ENCODE data around the gene RGS3. TPM values are rescaled to one million over a fixed set of nuclear protein-coding genes. Genes with fewer than 3 reads are reported as not detected.

Gene RGS3
- total RNA-seq, 2 experiments from 2014 or later, result 57.1 to 76.4 TPM

GRCh38 chr9:113535756-113536155 is 72.2 kb downstream of the RGS3 start:
- no peak for ATAC-seq
- Mint-ChIP-seq H3K4me3 (no peak overlapping the region), H3K4me1 (no peaks in the 10 kb centered on the region), H3K27ac (no peak overlapping the region), H3K36me3 (peaks cover 23% of the 10 kb centered on the region), H3K9me3 (ENCODE audit: low read depth) (no peaks in the 10 kb centered on the region), H3K27me3 (no peaks in the 10 kb centered on the region)
- CTCF ChIA-PET, result no interaction called here
- DNase-seq, result no peak

DNA sequence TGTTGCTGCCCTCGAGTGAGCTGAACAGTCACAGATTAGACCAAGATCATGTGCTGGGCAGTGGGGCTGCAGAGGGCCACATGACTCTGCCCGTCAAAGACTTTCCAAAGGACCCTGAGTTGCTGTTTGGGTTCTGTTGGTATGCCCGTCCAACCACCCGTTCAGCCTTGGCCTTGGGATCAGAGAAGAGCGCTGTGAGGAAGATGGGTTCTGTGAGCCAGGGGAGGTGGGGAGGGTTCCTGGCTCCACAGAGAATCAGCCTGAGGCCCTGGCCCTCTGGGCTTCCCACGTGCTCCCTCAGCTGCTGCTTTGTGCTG is 72.6 kb downstream of the RGS3 start:
- Mint-ChIP-seq H3K9me3 (ENCODE audit: low read depth) (no peaks in the 10 kb centered on the region), H3K36me3 (peaks cover 22% of the 10 kb centered on the region), H3K27ac (no peak overlapping the region), H3K27me3 (no peaks in the 10 kb centered on the region), H3K4me3 (no peak overlapping the region), H3K4me1 (no peaks in the 10 kb centered on the region)
- CTCF ChIA-PET, result interaction anchor here (0.7 to 1.5 kb wide), 2 partner anchors 9 to 67 kb away, joined by 3 read pairs; no protein-coding TSS in a partner anchor
- DNase-seq (no peak), ATAC-seq (no peak)

- no peak for DNase-seq
- no peak for ATAC-seq
- Mint-ChIP-seq H3K27me3 (no peaks in the 10 kb centered on the region), H3K36me3 (peaks cover 22% of the 10 kb centered on the region), H3K4me1 (no peaks in the 10 kb centered on the region), H3K9me3 (ENCODE audit: low read depth) (no peaks in the 10 kb centered on the region), H3K4me3 (no peak overlapping the region), H3K27ac (no peak overlapping the region)
- CTCF ChIA-PET, result interaction anchor here (0.5 to 1.5 kb wide), 3 partner anchors 9 to 171 kb away, joined by 3 read pairs; no protein-coding TSS in a partner anchor
Observed at GRCh38 chr9:113536483-113537228, 73.1 kb downstream of the RGS3 start.

DNA sequence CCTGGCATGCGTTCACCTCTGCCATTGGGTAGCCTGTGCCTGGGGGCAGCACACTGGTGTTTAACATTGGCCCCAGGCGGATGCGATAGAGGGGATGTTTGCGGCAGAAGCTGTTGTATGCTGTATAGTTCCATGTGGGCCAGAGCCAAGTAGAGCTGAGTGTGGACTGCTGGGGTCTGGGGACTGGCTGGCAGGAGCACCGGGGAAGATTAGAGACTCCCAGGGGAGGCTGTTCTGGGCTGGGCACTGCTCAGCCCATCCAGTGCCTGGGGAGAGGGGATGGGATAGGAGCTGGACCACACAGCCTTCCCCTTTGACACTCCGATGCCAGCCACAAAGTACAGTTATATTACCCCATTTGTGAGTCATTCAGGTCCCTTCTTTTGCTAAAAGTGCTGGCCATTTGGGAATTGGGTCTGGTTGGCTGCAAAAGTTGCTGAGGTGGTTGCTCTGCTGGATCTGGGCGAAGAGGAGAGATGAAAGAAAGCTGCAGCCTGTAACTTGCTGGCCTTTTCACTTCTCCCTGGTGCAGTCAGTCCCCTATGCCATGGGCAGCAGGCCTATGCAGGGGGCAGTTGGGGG is 73.8 kb downstream of the RGS3 start:
- Mint-ChIP-seq H3K9me3 (ENCODE audit: low read depth) (no peaks in the 10 kb centered on the region), H3K4me1 (no peaks in the 10 kb centered on the region), H3K27me3 (no peaks in the 10 kb centered on the region), H3K27ac (no peak overlapping the region), H3K36me3 (peaks cover 20% of the 10 kb centered on the region), H3K4me3 (no peak overlapping the region)
- CTCF ChIA-PET, result interaction anchor here (0.5 to 1.5 kb wide), 2 partner anchors 8 to 172 kb away, joined by 3 read pairs; no protein-coding TSS in a partner anchor
- DNase-seq, result no peak
- ATAC-seq, result no peak

DNA sequence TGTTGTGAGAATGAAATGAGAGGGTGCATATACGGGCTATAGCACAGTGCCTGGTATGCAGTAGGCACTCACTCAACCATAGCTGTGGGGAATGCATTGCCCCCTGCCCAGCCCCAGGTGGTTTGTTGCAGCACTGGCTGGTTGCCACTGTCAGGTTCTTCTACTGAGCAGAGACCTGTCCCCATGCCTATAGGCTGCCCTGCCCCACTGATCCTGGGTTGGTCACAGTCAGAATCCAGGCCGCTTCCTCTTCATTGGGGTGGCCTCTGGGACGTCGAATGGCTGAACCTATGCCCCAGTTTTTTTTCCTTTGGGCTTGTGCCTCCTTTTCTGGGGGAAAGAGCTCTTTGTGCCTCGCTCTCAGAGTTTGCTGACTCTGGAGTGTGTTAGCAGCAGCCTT is 74.6 kb downstream of the RGS3 start:
- ATAC-seq (no peak), DNase-seq (no peak)
- H3K4me1 Mint-ChIP-seq, result no peaks in the 10 kb centered on the region
- H3K27me3 Mint-ChIP-seq, result no peaks in the 10 kb centered on the region
- H3K9me3 Mint-ChIP-seq (ENCODE audit: low read depth), result no peaks in the 10 kb centered on the region
- no peak overlapping the region for H3K27ac Mint-ChIP-seq
- CTCF ChIA-PET, result interaction anchor here (1.0 kb wide), 1 partner anchor 11 kb away, joined by 3 read pairs; no protein-coding TSS in a partner anchor
- no peak overlapping the region for H3K4me3 Mint-ChIP-seq
- peaks cover 21% of the 10 kb centered on the region for H3K36me3 Mint-ChIP-seq

- no peak overlapping the region for H3K27ac Mint-ChIP-seq
- H3K4me3 Mint-ChIP-seq, result no peak overlapping the region
- DNase-seq (no peak), ATAC-seq (no peak)
- H3K4me1 Mint-ChIP-seq, result no peaks in the 10 kb centered on the region
- H3K36me3 Mint-ChIP-seq, result peaks cover 25% of the 10 kb centered on the region
- no peaks in the 10 kb centered on the region for H3K27me3 Mint-ChIP-seq
- no peaks in the 10 kb centered on the region for H3K9me3 Mint-ChIP-seq (ENCODE audit: low read depth)
- CTCF ChIA-PET, result interaction anchor here (1.0 kb wide), 1 partner anchor 10 kb away, joined by 3 read pairs; no protein-coding TSS in a partner anchor
Observed at GRCh38 chr9:113538701-113539430, 75.3 kb downstream of the RGS3 start.

DNA sequence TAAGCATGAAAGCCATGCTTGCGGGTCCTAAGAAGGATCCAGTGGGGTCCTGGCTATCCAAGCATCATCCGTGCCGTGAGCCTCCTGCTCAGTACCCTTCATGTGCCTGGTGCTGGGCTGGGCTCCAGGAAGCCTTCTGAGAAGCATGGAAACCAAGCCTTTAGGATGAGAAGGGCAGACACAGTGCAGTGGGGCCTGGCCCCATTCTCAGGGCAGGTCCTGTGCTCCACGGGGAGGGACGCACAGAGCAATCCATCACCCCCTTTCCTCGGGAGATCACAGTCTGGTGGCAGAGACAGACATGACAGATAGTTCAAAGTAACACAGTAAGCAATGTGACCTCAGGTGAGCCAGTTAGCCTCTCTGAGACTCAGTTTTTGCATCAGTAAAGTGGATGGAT is 76.9 kb downstream of the RGS3 start:
- no peak for ATAC-seq
- no peaks in the 10 kb centered on the region for H3K4me1 Mint-ChIP-seq
- peaks cover 26% of the 10 kb centered on the region for H3K36me3 Mint-ChIP-seq
- CTCF ChIA-PET, result no interaction called here
- H3K27me3 Mint-ChIP-seq, result no peaks in the 10 kb centered on the region
- DNase-seq, result no peak
- H3K27ac Mint-ChIP-seq, result no peak overlapping the region
- no peak overlapping the region for H3K4me3 Mint-ChIP-seq
- no peaks in the 10 kb centered on the region for H3K9me3 Mint-ChIP-seq (ENCODE audit: low read depth)

- no peak overlapping the region for H3K27ac Mint-ChIP-seq
- H3K4me3 Mint-ChIP-seq, result no peak overlapping the region
- peaks cover 28% of the 10 kb centered on the region for H3K36me3 Mint-ChIP-seq
- H3K4me1 Mint-ChIP-seq, result peaks cover 5% of the 10 kb centered on the region
- H3K9me3 Mint-ChIP-seq (ENCODE audit: low read depth), result no peaks in the 10 kb centered on the region
- CTCF ChIA-PET, result no interaction called here
- ATAC-seq (no peak), DNase-seq (no peak)
- no peaks in the 10 kb centered on the region for H3K27me3 Mint-ChIP-seq
Observed at GRCh38 chr9:113541019-113541900, 77.7 kb downstream of the RGS3 start.

- DNase-seq, result no peak
- CTCF ChIA-PET, result no interaction called here
- Mint-ChIP-seq H3K4me1 (peaks cover 10% of the 10 kb centered on the region), H3K36me3 (peaks cover 29% of the 10 kb centered on the region), H3K9me3 (ENCODE audit: low read depth) (no peaks in the 10 kb centered on the region), H3K27me3 (no peaks in the 10 kb centered on the region), H3K4me3 (no peak overlapping the region), H3K27ac (no peak overlapping the region)
- ATAC-seq, result no peak
Observed at GRCh38 chr9:113542006-113542405, 78.5 kb downstream of the RGS3 start.

DNA sequence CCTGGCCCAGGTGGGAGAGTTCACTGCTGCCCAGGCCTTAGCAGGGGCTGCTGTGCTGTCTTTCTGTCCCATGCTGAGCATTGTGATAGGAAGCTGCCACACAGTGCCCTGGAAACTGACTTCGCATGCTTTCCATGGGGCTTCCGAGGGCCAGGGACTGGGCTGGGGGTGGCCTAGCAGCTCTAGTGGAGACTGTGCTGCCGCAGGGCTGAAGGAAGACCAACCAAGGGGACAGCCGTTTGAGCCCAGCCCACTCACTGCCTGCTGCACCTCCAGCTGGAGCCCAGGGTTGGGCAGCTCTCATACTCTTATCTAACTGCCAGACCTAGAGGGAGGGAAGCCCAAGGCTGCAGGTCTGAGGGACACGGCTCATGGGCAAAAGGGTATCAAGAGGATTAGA is 79.2 kb downstream of the RGS3 start:
- DNase-seq (no peak), ATAC-seq (no peak)
- H3K4me1 Mint-ChIP-seq, result peaks cover 17% of the 10 kb centered on the region
- no peak overlapping the region for H3K4me3 Mint-ChIP-seq
- peaks cover 27% of the 10 kb centered on the region for H3K36me3 Mint-ChIP-seq
- no peaks in the 10 kb centered on the region for H3K9me3 Mint-ChIP-seq (ENCODE audit: low read depth)
- CTCF ChIA-PET, result no interaction called here
- no peaks in the 10 kb centered on the region for H3K27me3 Mint-ChIP-seq
- H3K27ac Mint-ChIP-seq, result no peak overlapping the region

DNA sequence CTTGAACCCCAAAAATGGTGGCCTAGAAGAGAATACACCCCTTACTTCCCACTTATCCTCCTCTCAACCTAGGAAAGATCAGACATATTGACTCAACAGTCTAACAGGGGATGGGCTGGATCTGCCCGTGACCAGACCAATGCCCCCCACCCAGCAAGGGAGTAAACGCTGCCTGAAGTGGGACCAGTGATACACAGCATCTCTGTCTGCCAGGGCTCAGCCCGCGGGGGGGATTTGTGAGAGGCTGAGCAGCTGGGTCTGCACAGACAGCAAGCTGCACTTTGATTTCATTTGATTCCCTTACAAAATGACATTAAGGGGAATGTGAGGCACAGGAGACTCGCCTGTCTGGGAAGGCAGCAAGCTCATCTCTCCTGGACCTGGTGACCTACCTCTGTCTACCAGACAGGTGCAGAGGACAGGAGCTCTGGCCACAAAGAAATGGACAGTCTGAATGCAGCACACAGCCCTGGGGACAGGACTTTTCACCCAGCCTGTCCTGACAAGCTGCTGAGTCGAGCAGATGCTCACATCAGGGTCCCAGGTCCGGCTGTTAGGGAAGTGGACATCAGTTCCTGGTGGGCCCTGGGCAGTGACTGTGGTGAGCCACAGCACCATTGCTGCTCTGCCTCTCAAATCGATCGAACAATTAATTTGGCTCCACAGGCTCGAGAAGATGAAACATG is 79.9 kb downstream of the RGS3 start:
- no peak for ATAC-seq
- CTCF ChIA-PET, result no interaction called here
- no peak for DNase-seq
- Mint-ChIP-seq H3K27me3 (no peaks in the 10 kb centered on the region), H3K9me3 (ENCODE audit: low read depth) (no peaks in the 10 kb centered on the region), H3K4me1 (peaks cover 24% of the 10 kb centered on the region), H3K27ac (no peak overlapping the region), H3K36me3 (peaks cover 27% of the 10 kb centered on the region), H3K4me3 (no peak overlapping the region)

- CTCF ChIA-PET, result no interaction called here
- H3K4me3 Mint-ChIP-seq, result no peak overlapping the region
- no peak overlapping the region for H3K27ac Mint-ChIP-seq
- ATAC-seq (no peak), DNase-seq (no peak)
- no peaks in the 10 kb centered on the region for H3K9me3 Mint-ChIP-seq (ENCODE audit: low read depth)
- no peaks in the 10 kb centered on the region for H3K27me3 Mint-ChIP-seq
- peaks cover 28% of the 10 kb centered on the region for H3K4me1 Mint-ChIP-seq
- peaks cover 25% of the 10 kb centered on the region for H3K36me3 Mint-ChIP-seq
Observed at GRCh38 chr9:113543982-113544303, 80.4 kb downstream of the RGS3 start.

GRCh38 chr9:113545068-113545467 is 81.5 kb downstream of the RGS3 start:
- CTCF ChIA-PET, result interaction anchor here (1.2 kb wide), 1 partner anchor 8 kb away, joined by 3 read pairs; no protein-coding TSS in a partner anchor
- no peak overlapping the region for H3K27ac Mint-ChIP-seq
- no peaks in the 10 kb centered on the region for H3K27me3 Mint-ChIP-seq
- DNase-seq (no peak), ATAC-seq (no peak)
- H3K4me3 Mint-ChIP-seq, result no peak overlapping the region
- H3K9me3 Mint-ChIP-seq (ENCODE audit: low read depth), result no peaks in the 10 kb centered on the region
- H3K36me3 Mint-ChIP-seq, result peaks cover 23% of the 10 kb centered on the region
- H3K4me1 Mint-ChIP-seq, result peaks cover 32% of the 10 kb centered on the region

Data from activated CD8-positive, alpha-beta memory T cell treated with anti-CD3 and anti-CD28 coated beads, Interleukin-2, amount 10 ng/mL, durations not matched to agents 7 days and 5 days (primary cell).